ENCODE data around the gene GSG1L.

DNA sequence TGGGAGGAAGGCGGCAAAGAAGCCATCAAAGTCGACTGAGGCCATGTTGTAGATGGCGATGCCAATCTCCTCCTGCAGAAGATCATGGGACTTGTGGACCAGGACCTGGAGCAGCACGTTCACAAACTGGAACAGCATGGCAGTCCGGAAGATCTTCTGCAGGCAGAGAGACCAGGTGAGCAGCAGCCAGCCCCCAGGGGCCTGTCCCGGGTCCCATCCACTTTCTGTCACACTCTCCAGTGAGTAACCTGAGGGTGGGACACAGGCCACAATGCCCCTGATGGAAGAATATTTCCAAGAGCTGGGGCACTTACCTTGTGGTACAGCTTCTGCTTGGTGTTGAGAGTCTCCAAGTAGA is 38.0 kb upstream of the GSG1L start:
- no peak for TF ChIP-seq REST (IDR thresholded peaks at IDR 0.05; ENCODE audit: insufficient replicate concordance, low read depth)
- TF ChIP-seq, protein P1, sequence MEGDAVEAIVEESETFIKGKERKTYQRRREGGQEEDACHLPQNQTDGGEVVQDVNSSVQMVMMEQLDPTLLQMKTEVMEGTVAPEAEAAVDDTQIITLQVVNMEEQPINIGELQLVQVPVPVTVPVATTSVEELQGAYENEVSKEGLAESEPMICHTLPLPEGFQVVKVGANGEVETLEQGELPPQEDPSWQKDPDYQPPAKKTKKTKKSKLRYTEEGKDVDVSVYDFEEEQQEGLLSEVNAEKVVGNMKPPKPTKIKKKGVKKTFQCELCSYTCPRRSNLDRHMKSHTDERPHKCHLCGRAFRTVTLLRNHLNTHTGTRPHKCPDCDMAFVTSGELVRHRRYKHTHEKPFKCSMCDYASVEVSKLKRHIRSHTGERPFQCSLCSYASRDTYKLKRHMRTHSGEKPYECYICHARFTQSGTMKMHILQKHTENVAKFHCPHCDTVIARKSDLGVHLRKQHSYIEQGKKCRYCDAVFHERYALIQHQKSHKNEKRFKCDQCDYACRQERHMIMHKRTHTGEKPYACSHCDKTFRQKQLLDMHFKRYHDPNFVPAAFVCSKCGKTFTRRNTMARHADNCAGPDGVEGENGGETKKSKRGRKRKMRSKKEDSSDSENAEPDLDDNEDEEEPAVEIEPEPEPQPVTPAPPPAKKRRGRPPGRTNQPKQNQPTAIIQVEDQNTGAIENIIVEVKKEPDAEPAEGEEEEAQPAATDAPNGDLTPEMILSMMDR (IDR thresholded peaks at IDR 0.05; ENCODE audit: insufficient read depth, low read length): no peak
- TF ChIP-seq GABPA (IDR thresholded peaks at IDR 0.05; ENCODE audit: low read depth): no peak
- TF ChIP-seq SPI1 (IDR thresholded peaks at IDR 0.05; ENCODE audit: borderline replicate concordance, low read depth): no peak

Measured in HL-60 (cell line).